B cell (primary cell): Measurements from ENCODE around the gene CAPZB. TPM values are rescaled to one million over a fixed set of nuclear protein-coding genes. Genes with fewer than 3 reads are reported as not detected.

Experiments used
- ATAC-seq: fragments of 200-7000 bp; cut with Tn5 transposase; one replicate; pipeline ENCODE4 v1.10.0; 2021; ENCODE audit warnings: low read depth, mild to moderate bottlenecking, moderate number of reproducible peaks, moderate library complexity
- CTCF ChIA-PET: fragments of 350-600 bp; sonication (Branson Sonifier 250); formaldehyde crosslinking; loops from one replicate; lab custom pipeline; 2021; ENCODE audit warnings: antibody characterized with exemption, inconsistent platforms; lab: Charles Lee
- POLR2A ChIA-PET: fragments of 350-600 bp; sonication (Branson Sonifier 250); formaldehyde crosslinking; loops from one replicate; lab custom pipeline; 2021; ENCODE audit warnings: antibody characterized with exemption; lab: Charles Lee
- DNase-seq: peaks from one replicate; pipeline ENCODE4 v3.0.0; 2013
- H2AFZ ChIP-seq: 2 replicates; pipeline ENCODE4 v1.6.1; 2012; ENCODE audit warnings: mild to moderate bottlenecking, low read depth, low read length; ENCODE audit not compliant: insufficient read depth, poor library complexity, severe bottlenecking
- H3K27ac ChIP-seq, 2 donors: 1 replicate in 1 of 2; 2 replicates in 1 of 2; pipeline ENCODE4 v1.5.1; 2012 to 2013; ENCODE audit warnings: low read length in 2 of 2, mild to moderate bottlenecking in 2 of 2, moderate library complexity in 1 of 2
- H3K27me3 ChIP-seq, 4 experiments: fragments of 200-600 bp in 1 of 4; sonication (generic) in 1 of 4; replicated peaks in 1 of 4; 1 replicate in 2 of 4; 2 replicates in 2 of 4; pipeline versions ENCODE4 v1.6.1 to v1.7.0; 2013 to 2016; ENCODE audit warnings: low read length in 3 of 4, mild to moderate bottlenecking in 2 of 4, mixed read lengths in 1 of 4, moderate library complexity in 1 of 4; ENCODE audit not compliant: insufficient read depth in 4 of 4, control insufficient read depth in 3 of 4; ENCODE audit errors: control extremely low read depth in 1 of 4
- H3K36me3 ChIP-seq, 2 experiments: replicated peaks in 1 of 2; 1 replicate in 1 of 2; 2 replicates in 1 of 2; pipeline versions ENCODE4 v1.6.1 to v1.7.1; 2013; ENCODE audit warnings: low read length in 1 of 2; ENCODE audit not compliant: insufficient read depth in 2 of 2, control insufficient read depth in 1 of 2; ENCODE audit errors: control extremely low read depth in 1 of 2, extremely low read depth in 1 of 2
- H3K4me1 ChIP-seq, 2 donors: fragments of 200-600 bp in 1 of 2; sonication (generic) in 1 of 2; 1 replicate in 1 of 2; 2 replicates in 1 of 2; pipeline versions ENCODE4 v1.5.1 to v1.6.1; 2013 to 2017; ENCODE audit warnings: low read length in 2 of 2; ENCODE audit not compliant: control insufficient read depth in 2 of 2, insufficient read depth in 2 of 2
- H3K4me2 ChIP-seq: replicated peaks from 2 replicates; pipeline ENCODE3; 2012; ENCODE audit warnings: mild to moderate bottlenecking, low read depth, low read length; ENCODE audit not compliant: poor library complexity, severe bottlenecking
- H3K4me3 ChIP-seq, 5 experiments: fragments of 200-600 bp in 1 of 5; sonication (generic) in 1 of 5; 1 replicate in 3 of 5; 2 replicates in 2 of 5; pipeline versions ENCODE4 v1.5.1 to v1.7.0; 2011 to 2016; ENCODE audit warnings: low read length in 4 of 5, mild to moderate bottlenecking in 4 of 5, low read depth in 2 of 5, control low read depth in 1 of 5, moderate library complexity in 1 of 5; ENCODE audit not compliant: insufficient read depth in 1 of 5; ENCODE audit errors: control extremely low read depth in 1 of 5, extremely low read depth in 1 of 5
- H3K79me2 ChIP-seq: fragments of 200-600 bp; sonication (generic); one replicate; pipeline ENCODE4 v1.6.0; 2016; ENCODE audit warnings: low read length; ENCODE audit not compliant: control insufficient read depth, insufficient read depth
- H3K9ac ChIP-seq: fragments of 200-600 bp; sonication (generic); 2 replicates; pipeline ENCODE4 v1.6.1; 2017; ENCODE audit warnings: mild to moderate bottlenecking, low read length, moderate library complexity
- H3K9me3 ChIP-seq, 3 donors: one replicate each; pipeline versions ENCODE4 v1.6.1 to v1.7.1; 2013; ENCODE audit warnings: low read length in 2 of 3; ENCODE audit not compliant: control insufficient read depth in 2 of 3, insufficient read depth in 1 of 3; ENCODE audit errors: control extremely low read depth in 1 of 3
- H4K20me1 ChIP-seq: 2 replicates; pipeline ENCODE4 v1.6.0; 2012; ENCODE audit warnings: mild to moderate bottlenecking, low read length; ENCODE audit not compliant: insufficient read depth, control insufficient read depth, poor library complexity, severe bottlenecking
- H3K27ac Mint-ChIP-seq: one replicate; pipeline ENCODE4 v1.8.0; 2021; ENCODE audit warnings: mixed read lengths
- H3K27me3 Mint-ChIP-seq: one replicate; pipeline ENCODE4 v1.8.0; 2021; ENCODE audit warnings: mixed read lengths
- H3K4me1 Mint-ChIP-seq: one replicate; pipeline ENCODE4 v1.8.0; 2021; ENCODE audit warnings: mixed read lengths
- H3K4me3 Mint-ChIP-seq: one replicate; pipeline ENCODE4 v1.8.0; 2021; ENCODE audit warnings: mixed read lengths
- H3K9me3 Mint-ChIP-seq: one replicate; pipeline ENCODE4 v1.8.0; 2022; ENCODE audit warnings: mixed read lengths; ENCODE audit not compliant: insufficient read depth
- CTCF ChIP-seq: fragments of 200-600 bp; IDR thresholded peaks from one replicate; pipeline ENCODE4 v1.8.0; 2022; ENCODE audit warnings: antibody characterized with exemption, mild to moderate bottlenecking
- EZH2 ChIP-seq: IDR thresholded peaks from 2 replicates; pipeline ENCODE4 v1.6.1; 2012; ENCODE audit warnings: borderline replicate concordance, low read depth, mild to moderate bottlenecking, moderate library complexity, low read length; ENCODE audit not compliant: insufficient read depth, poor library complexity, severe bottlenecking
- WGBS: methylation state at CpG from one replicate; pipeline ENCODE4 v1.1.5; 2013; ENCODE audit warnings: missing lambda C conversion rate; ENCODE audit not compliant: insufficient coverage; 5-methylcytosine and 5-hydroxymethylcytosine counted together
- intact Hi-C: fragments of 100-400 bp; cut with micrococcal nuclease; formaldehyde crosslinking; loops from one replicate; pipeline ENCODE4 v1.10.0; 2022
- polyA plus RNA-seq: library from polyadenylated mRNA; depleted of rRNA; stranded (reverse); fragments of >200 nt; gene quantifications from 2 replicates; pipeline ENCODE4 v1.2.3, GENCODE V29; 2012
- total RNA-seq, 2 donors: library from RNA; stranded (reverse); fragments of 120-200 nt in 1 of 2; gene quantifications; 1 replicate in 1 of 2; 2 replicates in 1 of 2; pipeline versions ENCODE4 v1.2.3 to v1.2.4, GENCODE V29; 2013 to 2022

CAPZB gene
- total and polyA plus RNA-seq, 2 donors (not counting 1 experiment from before 2014, with no cell fraction given), result 126 to 193 TPM

- TF ChIP-seq EZH2, result no peak
- no peak for TF ChIP-seq CTCF
- CTCF ChIA-PET, result no interaction called here
- peaks cover 32% of the 10 kb centered on the region for H3K79me2 ChIP-seq
- H3K4me3 Mint-ChIP-seq, result no peak overlapping the region
- no peaks in the 10 kb centered on the region for H3K9me3 ChIP-seq
- H3K4me2 ChIP-seq, result no peak overlapping the region
- no peak overlapping the region for H3K27ac ChIP-seq
- POLR2A ChIA-PET, result no interaction called here
- DNase-seq (no peak), ATAC-seq (no peak)
- H3K36me3 ChIP-seq, result peaks cover 0 to 51% of the 10 kb centered on the region in 2 experiments
- H4K20me1 ChIP-seq, result peaks cover 7% of the 10 kb centered on the region
- no peaks in the 10 kb centered on the region for H3K9me3 Mint-ChIP-seq
- no peaks in the 10 kb centered on the region for H3K4me1 ChIP-seq
- no peaks in the 10 kb centered on the region for H3K27me3 ChIP-seq
- WGBS, result 99% methylated on average over 6 of the region's 6 CpGs
- no peak overlapping the region for H3K27ac Mint-ChIP-seq
- no peak overlapping the region for H2AFZ ChIP-seq
- no peaks in the 10 kb centered on the region for H3K4me1 Mint-ChIP-seq
- H3K4me3 ChIP-seq, result no peak overlapping the region
- intact Hi-C loops, result no loop called here
- no peak overlapping the region for H3K9ac ChIP-seq
- no peaks in the 10 kb centered on the region for H3K27me3 Mint-ChIP-seq
Measured at GRCh38 chr1:19326748-19327065, 158.6 kb downstream of the CAPZB start.

- Mint-ChIP-seq H3K4me1 (no peaks in the 10 kb centered on the region), H3K9me3 (no peaks in the 10 kb centered on the region), H3K4me3 (no peak overlapping the region), H3K27me3 (no peaks in the 10 kb centered on the region), H3K27ac (no peak overlapping the region)
- intact Hi-C loops, result no loop called here
- Histone ChIP-seq H3K9me3 (no peaks in the 10 kb centered on the region), H3K4me1 (no peaks in the 10 kb centered on the region), H3K27ac (no peak overlapping the region), H3K9ac (no peak overlapping the region), H4K20me1 (peaks cover 13% of the 10 kb centered on the region), H3K79me2 (peaks cover 37% of the 10 kb centered on the region), H2AFZ (no peak overlapping the region), H3K4me3 (no peak overlapping the region), H3K36me3 (peaks cover 0 to 51% of the 10 kb centered on the region in 2 experiments), H3K4me2 (no peak overlapping the region), H3K27me3 (no peaks in the 10 kb centered on the region)
- ChIA-PET CTCF (no interaction called here), POLR2A (no interaction called here)
- ATAC-seq (no peak), DNase-seq (no peak)
- WGBS, result 74% methylated on average over 27 of the region's 32 CpGs
- TF ChIP-seq CTCF (no peak), EZH2 (no peak)
Measured at GRCh38 chr1:19325958-19326747, 159.2 kb downstream of the CAPZB start.
